Measurements from ENCODE around the gene SERPINA1.
A peak's percentile ranks its signal among the peaks of the same experiment; 100 is the strongest.
"Not testable (repeated sequence)": the region's sequence is repeated elsewhere in the genome, so short reads cannot be mapped to it uniquely, and the experiment has no call there.

SERPINA1 gene

GRCh38 chr14:94388384-94389103, at the start of gene SERPINA1:
Gene SERPINA1, minus strand, starts transcription at chr14:94388602. Its CDS starts 5,365 bp downstream, at chr14:94383237.
- DNase-seq: no peak

GRCh38 chr14:94428610-94429009, 40.2 kb upstream of the SERPINA1 start:
- no peak for DNase-seq

- no peak for DNase-seq
These were observed 38.7 kb upstream of the SERPINA1 start for GRCh38 chr14:94427016-94427613.

GRCh38 chr14:94426526-94426925, 38.1 kb upstream of the SERPINA1 start:
- DNase-seq: no peak

GRCh38 chr14:94424371-94424770, 36.0 kb upstream of the SERPINA1 start:
- DNase-seq: no peak

GRCh38 chr14:94423453-94424056, 35.2 kb upstream of the SERPINA1 start:
- peak; percentile 19 for DNase-seq

- no peak for DNase-seq
These were observed 32.9 kb upstream of the SERPINA1 start for GRCh38 chr14:94421316-94421715.

GRCh38 chr14:94417497-94418205, 29.2 kb upstream of the SERPINA1 start:
- not testable (repeated sequence) for DNase-seq

GRCh38 chr14:94412671-94413638, 24.6 kb upstream of the SERPINA1 start:
- DNase-seq: no peak

GRCh38 chr14:94411638-94412037, 23.2 kb upstream of the SERPINA1 start:
- DNase-seq: no peak

GRCh38 chr14:94409430-94409829, 21.0 kb upstream of the SERPINA1 start:
- not testable (repeated sequence) for DNase-seq

- no peak for DNase-seq
These were observed 20.2 kb upstream of the SERPINA1 start for GRCh38 chr14:94408546-94409095.

GRCh38 chr14:94407906-94408305, 19.5 kb upstream of the SERPINA1 start:
- DNase-seq: no peak

- no peak for DNase-seq
These were observed 18.5 kb upstream of the SERPINA1 start for GRCh38 chr14:94406910-94407309.

- no peak for DNase-seq
These were observed 17.1 kb upstream of the SERPINA1 start for GRCh38 chr14:94405486-94405885.

GRCh38 chr14:94404561-94404960, 16.2 kb upstream of the SERPINA1 start:
- DNase-seq: no peak

GRCh38 chr14:94403312-94403932, 15.0 kb upstream of the SERPINA1 start:
- DNase-seq: no peak

GRCh38 chr14:94401083-94401482, 12.7 kb upstream of the SERPINA1 start:
- DNase-seq: no peak

- no peak for DNase-seq
These were observed 12.0 kb upstream of the SERPINA1 start for GRCh38 chr14:94400422-94400841.

- no peak for DNase-seq
These were observed 10.1 kb upstream of the SERPINA1 start for GRCh38 chr14:94398536-94398935.

GRCh38 chr14:94398182-94398479, 9.7 kb upstream of the SERPINA1 start:
- DNase-seq: no peak

Data from NK-92 treated with Interleukin-12 subunit alpha and Interleukin-12 subunit beta, amount 100 ng/mL, for 24 hours (cell line).